Measurements from ENCODE around the gene GRB2. TPM values are rescaled to one million over a fixed set of nuclear protein-coding genes. Genes with fewer than 3 reads are reported as not detected.
"Not testable (repeated sequence)": the region's sequence is repeated elsewhere in the genome, so short reads cannot be mapped to it uniquely, and the experiment has no call there.

Gene GRB2
- total and polyA plus RNA-seq, 2 of the 8 experiments (the other 6 are each of a cell fraction or from before 2014, with no cell fraction given) = 44.2 to 101 TPM

DNA sequence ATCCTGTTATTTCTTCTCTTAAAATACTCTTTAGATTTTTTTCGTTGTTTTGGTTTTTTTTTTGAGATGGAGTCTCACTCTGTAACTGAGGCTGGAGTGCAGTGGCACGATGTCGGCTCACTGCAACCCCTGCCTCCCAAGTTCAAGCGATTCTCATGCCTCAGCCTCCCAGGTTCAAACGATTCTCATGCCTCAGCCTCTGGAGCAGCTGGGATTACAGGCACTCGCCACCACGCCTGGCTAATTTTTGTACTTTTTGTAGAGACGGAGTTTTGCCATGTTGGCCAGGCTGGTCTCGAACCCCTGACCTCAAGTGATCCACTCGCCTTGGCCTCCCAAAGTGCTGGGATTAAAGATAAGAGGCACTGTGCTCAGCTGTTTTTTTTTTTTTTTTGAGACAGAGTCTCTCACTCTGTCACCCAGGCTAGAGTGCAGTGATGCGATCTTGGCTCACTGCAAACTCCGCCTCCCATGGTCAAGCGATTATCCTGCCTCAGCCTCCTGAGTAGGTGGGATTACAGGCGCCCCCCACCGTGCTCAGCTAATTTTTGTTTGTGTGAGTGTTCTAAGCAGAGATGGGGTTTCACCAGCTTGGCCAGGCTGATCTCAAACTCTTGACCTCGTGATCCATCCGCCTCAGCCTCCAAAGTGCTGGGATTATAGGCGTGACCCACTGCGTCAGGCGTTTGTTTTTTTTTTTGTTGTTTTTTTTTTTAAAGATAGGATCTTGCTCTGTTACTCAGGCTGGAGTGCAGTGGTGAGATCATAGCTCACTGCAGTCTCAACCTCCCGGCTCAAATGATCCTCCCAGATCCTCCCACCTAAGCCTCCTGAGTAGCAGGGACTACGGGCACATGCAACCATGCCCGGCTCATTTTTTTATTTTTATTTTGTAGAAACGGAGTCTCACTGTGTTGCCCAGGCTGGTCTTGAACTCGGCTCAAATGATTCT is 37.4 kb downstream of the GRB2 start:
- H2BK15ac ChIP-seq (ENCODE audit: low read length); H3K18ac ChIP-seq (ENCODE audit: extremely low read depth, low read length); H2AFZ ChIP-seq (ENCODE audit: low read length); H4K8ac ChIP-seq (ENCODE audit: extremely low read depth, insufficient read depth, low read length); H3K4ac ChIP-seq (replicated peaks; ENCODE audit: insufficient read length, low read depth, low read length); H3K9ac ChIP-seq (replicated peaks in 1 of 4; ENCODE audit: extremely low read depth in 1 of 4, low read depth in 3 of 4, low read length in 3 of 4); H2BK20ac ChIP-seq (ENCODE audit: low read length); H2BK5ac ChIP-seq (ENCODE audit: low read depth, low read length); H3K9me3 ChIP-seq (ENCODE audit: insufficient read depth in 2 of 2, low read depth in 1 of 2, low read length in 1 of 2); H4K5ac ChIP-seq (ENCODE audit: insufficient read length, low read depth, low read length); FAIRE-seq; H3K4me1 ChIP-seq (replicated peaks in 1 of 4; ENCODE audit: control insufficient read depth in 3 of 4, insufficient read depth in 4 of 4, low read length in 3 of 4); H3K14ac ChIP-seq (ENCODE audit: insufficient read length); H3K4me2 ChIP-seq (ENCODE audit: insufficient read depth in 1 of 2, low read depth in 2 of 2, low read length in 2 of 2); H4K91ac ChIP-seq (replicated peaks; ENCODE audit: insufficient read length, low read length); H3K23me2 ChIP-seq (ENCODE audit: low read depth, low read length); H3K27me3 ChIP-seq (replicated peaks in 1 of 4; ENCODE audit: control insufficient read depth in 3 of 4, extremely low read depth in 1 of 4, insufficient read depth in 3 of 4, low read length in 3 of 4); H2BK12ac ChIP-seq (ENCODE audit: low read depth, low read length); H3K27ac ChIP-seq (ENCODE audit: low read depth, low read length); H2AK5ac ChIP-seq (ENCODE audit: low read depth, low read length); H3K36me3 ChIP-seq (ENCODE audit: control insufficient read depth in 2 of 4, insufficient read depth in 4 of 4, low read length in 3 of 4); H3K23ac ChIP-seq (ENCODE audit: insufficient read length); H2BK120ac ChIP-seq (replicated peaks; ENCODE audit: low read depth, low read length); H3K56ac ChIP-seq (replicated peaks; ENCODE audit: insufficient read length, low read depth, low read length); H3K4me3 ChIP-seq (ENCODE audit: extremely low read depth in 1 of 4, insufficient read depth in 2 of 4, low read depth in 3 of 4, low read length in 4 of 4): not testable (repeated sequence)
- CTCF ChIA-PET (ENCODE audit: partially characterized antibody) = interaction anchor here (0.9 to 2.9 kb wide), 5 partner anchors 7 to 128 kb away, joined by 3 to 14 read pairs (median 3); no protein-coding TSS in a partner anchor
- POLR2A ChIA-PET (ENCODE audit: partially characterized antibody) = interaction anchor here (1.0 to 2.5 kb wide), 4 partner anchors 15 to 32 kb away, joined by 3 to 10 read pairs (median 5); no protein-coding TSS in a partner anchor
- H3K79me2 ChIP-seq (ENCODE audit: control insufficient read depth in 1 of 2, insufficient read depth in 2 of 2, low read length in 2 of 2) = peaks cover 5 to 93% of the 10 kb centered on the region in 2 experiments
- peaks cover 11% of the 10 kb centered on the region for H3K79me1 ChIP-seq (ENCODE audit: low read depth, low read length)
- DNase-seq (ENCODE audit: low read depth in 1 of 2, low spot score in 2 of 2) = peak in 1 of 2 experiments; percentile 67
- H4K20me1 ChIP-seq (replicated peaks in 1 of 2; ENCODE audit: control insufficient read depth in 1 of 2, insufficient read depth in 2 of 2, low read length in 2 of 2) = peaks cover 5 to 15% of the 10 kb centered on the region in 2 experiments
- WGBS, 2 experiments (ENCODE audit: extremely low coverage in 1 of 2, insufficient coverage in 1 of 2, insufficient read length in 1 of 2, insufficient replicate concordance in 2 of 2, low coverage in 1 of 2, low lambda C conversion rate in 2 of 2, missing lambda C conversion rate in 1 of 2) = 88% methylated on average over 25 of the region's 25 CpGs; no CpG with 5 or more reads in 1 of the 2 experiments

Measured in H1 (cell line).